ENCODE measurements around the gene UTP18. TPM values are rescaled to one million over a fixed set of nuclear protein-coding genes. Genes with fewer than 3 reads are reported as not detected.

The UTP18 gene
- polyA plus RNA-seq, 1 donor (not counting 4 experiments of a cell fraction or from before 2014, with no cell fraction given) = 42.7 TPM

GRCh38 chr17:51335006-51335590 is 74.8 kb downstream of the UTP18 start:
- Histone ChIP-seq H3K4me3 (ENCODE audit: control insufficient read depth in 2 of 3, extremely low read depth in 1 of 3, insufficient read depth in 2 of 3, low read depth in 1 of 3, low read length in 3 of 3) (no peak overlapping the region), H2AFZ (ENCODE audit: control insufficient read depth, low read length) (no peak overlapping the region), H3K9me1 (ENCODE audit: control insufficient read depth, extremely low read depth, insufficient read depth, low read length) (no peaks in the 10 kb centered on the region), H3K79me2 (ENCODE audit: control insufficient read depth, insufficient read depth, low read length) (no peaks in the 10 kb centered on the region), H3K4me1 (ENCODE audit: control insufficient read depth, extremely low read depth, insufficient read depth, low read length) (no peaks in the 10 kb centered on the region), H3K4me2 (ENCODE audit: control insufficient read depth, extremely low read depth, insufficient read depth, low read depth, low read length) (no peak overlapping the region), H3K27ac (ENCODE audit: control insufficient read depth, insufficient read depth, low read length) (no peak overlapping the region), H3K9me3 (ENCODE audit: control insufficient read depth, low read depth, low read length) (no peaks in the 10 kb centered on the region), H3K9ac (ENCODE audit: control insufficient read depth, extremely low read depth, insufficient read depth, low read length) (no peak overlapping the region), H4K20me1 (ENCODE audit: control insufficient read depth, extremely low read depth, insufficient read depth, low read length) (no peaks in the 10 kb centered on the region), H3K36me3 (ENCODE audit: control insufficient read depth in 2 of 2, extremely low read depth in 1 of 2, insufficient read depth in 2 of 2, low read length in 2 of 2) (no peaks in the 10 kb centered on the region), H3K27me3 (ENCODE audit: control insufficient read depth, extremely low read depth, insufficient read depth, low read length) (no peaks in the 10 kb centered on the region)
- no peak for DNase-seq (ENCODE audit: low read depth, low spot score)
- no peak for TF ChIP-seq EZH2 (IDR thresholded peaks at IDR 0.05; ENCODE audit: low read length)
- TF ChIP-seq, protein P1, sequence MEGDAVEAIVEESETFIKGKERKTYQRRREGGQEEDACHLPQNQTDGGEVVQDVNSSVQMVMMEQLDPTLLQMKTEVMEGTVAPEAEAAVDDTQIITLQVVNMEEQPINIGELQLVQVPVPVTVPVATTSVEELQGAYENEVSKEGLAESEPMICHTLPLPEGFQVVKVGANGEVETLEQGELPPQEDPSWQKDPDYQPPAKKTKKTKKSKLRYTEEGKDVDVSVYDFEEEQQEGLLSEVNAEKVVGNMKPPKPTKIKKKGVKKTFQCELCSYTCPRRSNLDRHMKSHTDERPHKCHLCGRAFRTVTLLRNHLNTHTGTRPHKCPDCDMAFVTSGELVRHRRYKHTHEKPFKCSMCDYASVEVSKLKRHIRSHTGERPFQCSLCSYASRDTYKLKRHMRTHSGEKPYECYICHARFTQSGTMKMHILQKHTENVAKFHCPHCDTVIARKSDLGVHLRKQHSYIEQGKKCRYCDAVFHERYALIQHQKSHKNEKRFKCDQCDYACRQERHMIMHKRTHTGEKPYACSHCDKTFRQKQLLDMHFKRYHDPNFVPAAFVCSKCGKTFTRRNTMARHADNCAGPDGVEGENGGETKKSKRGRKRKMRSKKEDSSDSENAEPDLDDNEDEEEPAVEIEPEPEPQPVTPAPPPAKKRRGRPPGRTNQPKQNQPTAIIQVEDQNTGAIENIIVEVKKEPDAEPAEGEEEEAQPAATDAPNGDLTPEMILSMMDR (optimal IDR thresholded peaks at IDR 0.05 in 1 of 3, IDR thresholded peaks at IDR 0.05 in 1 of 3, conservative IDR thresholded peaks at IDR 0.05 in 1 of 3; ENCODE audit: extremely low read depth in 1 of 3, insufficient read depth in 2 of 3, low read length in 3 of 3) = no peak
- dilution Hi-C loops (cut with MboI; ENCODE audit: extremely low pct_ligation_motif_present, low sequenced_read_pairs) = no loop called here
- FAIRE-seq = no peak

DNA sequence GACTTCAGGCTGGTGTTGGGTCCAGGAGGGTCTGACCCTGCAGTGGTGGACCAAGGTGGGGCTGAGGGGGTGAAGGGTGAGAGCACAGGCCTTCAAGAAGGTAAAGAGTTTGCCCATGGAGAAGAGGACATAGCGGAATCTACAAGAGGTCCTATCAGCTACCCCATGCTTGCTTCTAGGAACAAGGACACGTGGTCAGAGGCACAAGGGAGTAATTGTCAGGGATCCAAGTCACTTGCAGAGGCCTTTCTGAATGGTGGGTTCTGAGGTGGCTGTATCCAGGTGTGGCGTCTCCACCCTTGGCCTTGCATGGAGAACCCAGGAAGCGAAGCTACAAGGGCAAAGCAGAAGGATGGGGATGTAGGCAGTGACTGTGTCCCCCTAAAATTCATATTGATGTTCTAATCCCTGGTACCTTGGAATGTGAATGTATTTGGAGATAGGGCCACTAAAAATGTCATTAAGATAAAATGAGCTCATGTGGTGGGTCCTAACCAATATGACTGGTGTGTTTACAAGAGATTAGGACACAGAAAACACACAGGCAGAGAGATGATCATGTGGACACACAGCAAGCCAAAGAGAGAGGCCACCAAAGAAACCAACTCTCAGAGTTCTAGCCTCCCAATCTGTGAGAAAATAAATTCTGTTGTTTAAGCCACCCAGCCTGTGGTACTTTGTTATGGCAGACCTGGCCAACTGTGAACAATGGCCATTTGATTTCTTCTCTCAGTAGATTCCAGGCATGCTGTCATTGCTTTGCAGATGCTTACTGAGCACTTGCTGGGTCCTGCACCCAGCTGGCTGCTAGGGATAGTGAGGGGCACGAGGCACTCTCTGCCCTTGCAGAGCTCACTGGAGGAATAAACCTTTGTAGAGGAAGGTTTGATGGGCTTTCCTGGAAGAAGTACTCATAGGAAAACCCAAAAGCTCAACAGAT is 75.8 kb downstream of the UTP18 start:
- TF ChIP-seq EZH2 (IDR thresholded peaks at IDR 0.05; ENCODE audit: low read length) = no peak
- TF ChIP-seq, protein P1 (optimal IDR thresholded peaks at IDR 0.05 in 1 of 3, IDR thresholded peaks at IDR 0.05 in 1 of 3, conservative IDR thresholded peaks at IDR 0.05 in 1 of 3; ENCODE audit: extremely low read depth in 1 of 3, insufficient read depth in 2 of 3, low read length in 3 of 3) = no peak
- H3K4me1 ChIP-seq (ENCODE audit: control insufficient read depth, extremely low read depth, insufficient read depth, low read length) = no peaks in the 10 kb centered on the region
- H2AFZ ChIP-seq (ENCODE audit: control insufficient read depth, low read length) = no peak overlapping the region
- no peaks in the 10 kb centered on the region for H3K9me1 ChIP-seq (ENCODE audit: control insufficient read depth, extremely low read depth, insufficient read depth, low read length)
- H3K36me3 ChIP-seq (ENCODE audit: control insufficient read depth in 2 of 2, extremely low read depth in 1 of 2, insufficient read depth in 2 of 2, low read length in 2 of 2) = no peaks in the 10 kb centered on the region
- dilution Hi-C loops (cut with MboI; ENCODE audit: extremely low pct_ligation_motif_present, low sequenced_read_pairs) = no loop called here
- H3K9me3 ChIP-seq (ENCODE audit: control insufficient read depth, low read depth, low read length) = no peaks in the 10 kb centered on the region
- no peak overlapping the region for H3K4me2 ChIP-seq (ENCODE audit: control insufficient read depth, extremely low read depth, insufficient read depth, low read depth, low read length)
- no peaks in the 10 kb centered on the region for H3K79me2 ChIP-seq (ENCODE audit: control insufficient read depth, insufficient read depth, low read length)
- H4K20me1 ChIP-seq (ENCODE audit: control insufficient read depth, extremely low read depth, insufficient read depth, low read length) = no peaks in the 10 kb centered on the region
- DNase-seq (ENCODE audit: low read depth, low spot score) = no peak
- H3K9ac ChIP-seq (ENCODE audit: control insufficient read depth, extremely low read depth, insufficient read depth, low read length) = no peak overlapping the region
- no peak overlapping the region for H3K4me3 ChIP-seq (ENCODE audit: control insufficient read depth in 2 of 3, extremely low read depth in 1 of 3, insufficient read depth in 2 of 3, low read depth in 1 of 3, low read length in 3 of 3)
- no peak overlapping the region for H3K27ac ChIP-seq (ENCODE audit: control insufficient read depth, insufficient read depth, low read length)
- no peak for FAIRE-seq
- no peaks in the 10 kb centered on the region for H3K27me3 ChIP-seq (ENCODE audit: control insufficient read depth, extremely low read depth, insufficient read depth, low read length)

All from keratinocyte (primary cell).